ENCODE measurements around the gene KRTAP10-9. TPM values are rescaled to one million over a fixed set of nuclear protein-coding genes. Genes with fewer than 3 reads are reported as not detected.
"Not testable (repeated sequence)": the region's sequence is repeated elsewhere in the genome, so short reads cannot be mapped to it uniquely, and the experiment has no call there.

Gene KRTAP10-9
- total RNA-seq, 1 donor from 2014 or later = not detected

- no peaks in the 10 kb centered on the region for H3K4me1 Mint-ChIP-seq (ENCODE audit: unreplicated experiment)
- no peak for DNase-seq (ENCODE audit: extremely low spot score, unreplicated experiment)
- no peak overlapping the region for H3K4me3 Mint-ChIP-seq (ENCODE audit: unreplicated experiment)
- H3K27me3 Mint-ChIP-seq (ENCODE audit: unreplicated experiment) = peaks cover 21% of the 10 kb centered on the region
- H3K27ac Mint-ChIP-seq (ENCODE audit: unreplicated experiment) = no peak overlapping the region
- H3K36me3 Mint-ChIP-seq (ENCODE audit: unreplicated experiment) = no peaks in the 10 kb centered on the region
- TF ChIP-seq, protein P1, sequence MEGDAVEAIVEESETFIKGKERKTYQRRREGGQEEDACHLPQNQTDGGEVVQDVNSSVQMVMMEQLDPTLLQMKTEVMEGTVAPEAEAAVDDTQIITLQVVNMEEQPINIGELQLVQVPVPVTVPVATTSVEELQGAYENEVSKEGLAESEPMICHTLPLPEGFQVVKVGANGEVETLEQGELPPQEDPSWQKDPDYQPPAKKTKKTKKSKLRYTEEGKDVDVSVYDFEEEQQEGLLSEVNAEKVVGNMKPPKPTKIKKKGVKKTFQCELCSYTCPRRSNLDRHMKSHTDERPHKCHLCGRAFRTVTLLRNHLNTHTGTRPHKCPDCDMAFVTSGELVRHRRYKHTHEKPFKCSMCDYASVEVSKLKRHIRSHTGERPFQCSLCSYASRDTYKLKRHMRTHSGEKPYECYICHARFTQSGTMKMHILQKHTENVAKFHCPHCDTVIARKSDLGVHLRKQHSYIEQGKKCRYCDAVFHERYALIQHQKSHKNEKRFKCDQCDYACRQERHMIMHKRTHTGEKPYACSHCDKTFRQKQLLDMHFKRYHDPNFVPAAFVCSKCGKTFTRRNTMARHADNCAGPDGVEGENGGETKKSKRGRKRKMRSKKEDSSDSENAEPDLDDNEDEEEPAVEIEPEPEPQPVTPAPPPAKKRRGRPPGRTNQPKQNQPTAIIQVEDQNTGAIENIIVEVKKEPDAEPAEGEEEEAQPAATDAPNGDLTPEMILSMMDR (IDR thresholded peaks at IDR 0.05) = no peak
- peaks cover 11% of the 10 kb centered on the region for H3K9me3 Mint-ChIP-seq (ENCODE audit: unreplicated experiment)
These were observed 30.0 kb downstream of the KRTAP10-9 start for GRCh38 chr21:44656868-44657267.

- Mint-ChIP-seq H3K4me3 (ENCODE audit: unreplicated experiment) (no peak within 1 kb of the TSS), H3K9me3 (ENCODE audit: unreplicated experiment) (peaks cover 11% of the 10 kb centered on the region), H3K4me1 (ENCODE audit: unreplicated experiment) (no peaks in the 10 kb centered on the region), H3K36me3 (ENCODE audit: unreplicated experiment) (no peaks in the 10 kb centered on the region), H3K27ac (ENCODE audit: unreplicated experiment) (no peak within 1 kb of the TSS), H3K27me3 (ENCODE audit: unreplicated experiment) (peaks cover 27% of the 10 kb centered on the region)
- DNase-seq (ENCODE audit: extremely low spot score, unreplicated experiment) = peak; percentile 75
- TF ChIP-seq, protein P1 (IDR thresholded peaks at IDR 0.05) = no peak
These were observed 31.0 kb downstream of the KRTAP10-9 start, which contains the start of gene KRTAP12-3 for GRCh38 chr21:44657635-44658540. Gene KRTAP12-3 (plus strand): TSS chr21:44657932. CDS start chr21:44657980, 48 bp downstream.

DNA sequence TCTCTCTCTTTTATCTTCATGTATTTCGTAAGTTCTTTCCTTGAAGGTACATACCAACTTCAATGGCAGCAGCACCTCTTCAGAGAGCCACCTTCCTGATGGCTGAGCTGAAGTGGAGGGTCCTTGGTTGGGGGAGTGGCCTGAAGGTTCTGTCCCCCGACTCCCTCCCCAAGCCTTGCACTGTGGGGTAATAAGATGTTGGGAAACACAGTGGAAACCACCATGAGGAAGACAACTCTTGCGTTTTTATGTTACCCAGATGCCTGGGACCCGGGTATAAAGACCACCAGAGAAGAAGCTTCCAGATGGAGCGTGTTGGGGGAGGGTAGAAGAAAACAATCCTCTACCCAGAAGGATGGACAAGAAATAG, 31.6 kb downstream of the KRTAP10-9 start:
- H3K27ac Mint-ChIP-seq (ENCODE audit: unreplicated experiment) = no peak overlapping the region
- peaks cover 33% of the 10 kb centered on the region for H3K27me3 Mint-ChIP-seq (ENCODE audit: unreplicated experiment)
- peaks cover 11% of the 10 kb centered on the region for H3K9me3 Mint-ChIP-seq (ENCODE audit: unreplicated experiment)
- TF ChIP-seq, protein P1 (IDR thresholded peaks at IDR 0.05) = no peak
- no peaks in the 10 kb centered on the region for H3K4me1 Mint-ChIP-seq (ENCODE audit: unreplicated experiment)
- no peaks in the 10 kb centered on the region for H3K36me3 Mint-ChIP-seq (ENCODE audit: unreplicated experiment)
- no peak for DNase-seq (ENCODE audit: extremely low spot score, unreplicated experiment)
- H3K4me3 Mint-ChIP-seq (ENCODE audit: unreplicated experiment) = no peak overlapping the region

DNA sequence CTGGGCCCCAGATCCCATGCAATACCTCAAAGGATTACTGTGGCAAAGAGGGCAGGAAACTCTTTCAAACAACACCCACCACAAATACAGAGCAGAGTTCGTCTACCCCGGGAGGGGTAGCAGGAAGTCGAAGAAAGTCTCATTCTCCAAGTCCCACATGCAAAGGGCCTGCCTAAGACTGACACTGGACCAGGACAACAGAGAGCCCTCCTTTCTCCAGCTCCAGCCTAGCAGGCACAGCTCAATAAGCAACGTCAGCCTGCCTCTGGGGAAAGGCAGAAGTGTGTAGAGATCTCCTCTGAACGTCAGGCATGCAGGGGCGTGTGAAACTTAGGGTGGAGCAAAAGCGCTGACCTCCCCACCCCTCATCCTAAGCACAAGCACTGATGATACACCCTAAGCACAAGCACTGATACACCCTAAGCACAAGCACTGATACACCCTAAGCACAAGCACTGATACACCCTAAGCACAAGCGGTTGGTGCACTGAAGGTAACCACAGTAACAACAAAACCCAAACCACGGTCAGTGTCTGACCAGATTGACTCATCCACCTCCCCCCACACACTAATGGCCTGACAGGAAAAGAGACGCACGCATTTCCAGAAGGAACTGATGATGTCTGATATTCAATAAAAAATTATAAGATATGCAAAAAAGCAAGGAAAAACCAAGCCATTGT, 32.2 kb downstream of the KRTAP10-9 start:
- Mint-ChIP-seq H3K36me3 (ENCODE audit: unreplicated experiment) (no peaks in the 10 kb centered on the region), H3K9me3 (ENCODE audit: unreplicated experiment) (peaks cover 11% of the 10 kb centered on the region), H3K27ac (ENCODE audit: unreplicated experiment) (no peak overlapping the region), H3K4me1 (ENCODE audit: unreplicated experiment) (no peaks in the 10 kb centered on the region), H3K27me3 (ENCODE audit: unreplicated experiment) (peaks cover 38% of the 10 kb centered on the region), H3K4me3 (ENCODE audit: unreplicated experiment) (no peak overlapping the region)
- TF ChIP-seq, protein P1 (IDR thresholded peaks at IDR 0.05) = no peak
- peak; percentile 57 for DNase-seq (ENCODE audit: extremely low spot score, unreplicated experiment)

GRCh38 chr21:44661567-44661966, 34.7 kb downstream of the KRTAP10-9 start:
- not testable (repeated sequence) for H3K4me1 Mint-ChIP-seq (ENCODE audit: unreplicated experiment); H3K9me3 Mint-ChIP-seq (ENCODE audit: unreplicated experiment); H3K4me3 Mint-ChIP-seq (ENCODE audit: unreplicated experiment); H3K27ac Mint-ChIP-seq (ENCODE audit: unreplicated experiment); H3K36me3 Mint-ChIP-seq (ENCODE audit: unreplicated experiment)
- H3K27me3 Mint-ChIP-seq (ENCODE audit: unreplicated experiment) = peaks cover 40% of the 10 kb centered on the region
- DNase-seq (ENCODE audit: extremely low spot score, unreplicated experiment) = peak; percentile 63

Data from osteocyte (in vitro differentiated cells).